ENCODE data around the gene USP40.
A peak's percentile ranks its signal among the peaks of the same experiment; 100 is the strongest.

The USP40 gene

DNA sequence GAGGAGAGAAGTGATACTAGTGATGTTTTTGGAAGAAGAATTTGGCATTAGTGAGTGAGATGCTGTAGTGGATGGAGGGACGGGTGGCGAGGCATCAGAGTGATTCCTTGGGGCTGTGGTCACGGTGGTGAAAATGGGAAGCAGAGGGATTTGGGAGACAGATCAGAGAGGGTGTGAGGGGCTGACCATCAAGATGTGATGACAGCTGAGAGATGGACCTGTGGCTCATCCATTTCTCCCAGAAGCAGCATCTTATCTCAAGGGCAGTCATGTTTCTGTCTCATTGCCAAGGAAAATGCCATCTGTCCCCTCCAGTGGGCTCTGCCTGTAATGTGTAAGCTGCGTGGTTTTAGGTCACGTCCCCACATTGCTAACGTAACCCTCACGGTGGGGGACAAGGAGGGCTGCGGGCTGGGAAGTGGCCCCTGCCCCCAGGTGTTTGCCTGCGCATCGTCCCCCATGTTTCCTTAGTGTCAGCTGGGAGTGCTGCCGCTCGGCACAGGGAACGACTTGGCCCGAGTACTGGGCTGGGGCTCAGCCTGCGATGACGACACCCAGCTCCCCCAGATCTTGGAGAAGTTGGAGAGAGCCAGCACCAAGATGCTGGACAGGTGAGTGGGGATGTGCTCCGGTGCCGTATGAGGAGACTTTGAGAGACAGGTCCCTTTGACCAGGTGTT is 121.3 kb downstream of the USP40 start:
- H3K9me3 Mint-ChIP-seq: no peaks in the 10 kb centered on the region
- TF ChIP-seq, protein P1, sequence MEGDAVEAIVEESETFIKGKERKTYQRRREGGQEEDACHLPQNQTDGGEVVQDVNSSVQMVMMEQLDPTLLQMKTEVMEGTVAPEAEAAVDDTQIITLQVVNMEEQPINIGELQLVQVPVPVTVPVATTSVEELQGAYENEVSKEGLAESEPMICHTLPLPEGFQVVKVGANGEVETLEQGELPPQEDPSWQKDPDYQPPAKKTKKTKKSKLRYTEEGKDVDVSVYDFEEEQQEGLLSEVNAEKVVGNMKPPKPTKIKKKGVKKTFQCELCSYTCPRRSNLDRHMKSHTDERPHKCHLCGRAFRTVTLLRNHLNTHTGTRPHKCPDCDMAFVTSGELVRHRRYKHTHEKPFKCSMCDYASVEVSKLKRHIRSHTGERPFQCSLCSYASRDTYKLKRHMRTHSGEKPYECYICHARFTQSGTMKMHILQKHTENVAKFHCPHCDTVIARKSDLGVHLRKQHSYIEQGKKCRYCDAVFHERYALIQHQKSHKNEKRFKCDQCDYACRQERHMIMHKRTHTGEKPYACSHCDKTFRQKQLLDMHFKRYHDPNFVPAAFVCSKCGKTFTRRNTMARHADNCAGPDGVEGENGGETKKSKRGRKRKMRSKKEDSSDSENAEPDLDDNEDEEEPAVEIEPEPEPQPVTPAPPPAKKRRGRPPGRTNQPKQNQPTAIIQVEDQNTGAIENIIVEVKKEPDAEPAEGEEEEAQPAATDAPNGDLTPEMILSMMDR (IDR thresholded peaks at IDR 0.05; ENCODE audit: unreplicated experiment in 3 of 3): no peak
- peaks cover 33% of the 10 kb centered on the region for H3K36me3 Mint-ChIP-seq (ENCODE audit: low read depth)
- no peak overlapping the region for H3K4me3 Mint-ChIP-seq
- H3K27me3 Mint-ChIP-seq (ENCODE audit: low read depth): no peaks in the 10 kb centered on the region
- no peak overlapping the region for H3K27ac Mint-ChIP-seq
- H3K4me1 Mint-ChIP-seq: peaks cover 30% of the 10 kb centered on the region

DNA sequence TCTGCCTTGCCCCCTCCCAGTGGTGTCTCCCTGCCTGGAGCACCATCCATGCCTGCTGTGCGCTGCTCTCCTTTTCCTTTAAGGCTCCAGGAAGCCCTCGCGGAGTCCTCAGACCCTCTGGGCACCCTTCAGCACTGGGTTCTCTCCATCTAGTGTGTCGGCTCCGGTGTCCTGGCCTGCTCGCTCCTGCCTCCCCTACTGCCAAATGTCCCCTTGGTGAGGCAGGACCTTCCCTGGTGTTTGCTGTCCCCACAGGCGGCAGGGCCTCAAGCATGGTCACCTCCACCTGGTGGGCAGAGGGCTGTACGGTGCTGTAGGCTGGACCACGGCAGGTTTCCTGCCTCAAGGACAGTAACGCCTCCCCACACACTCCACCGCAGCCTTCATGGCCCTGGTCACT is 122.1 kb downstream of the USP40 start:
- Mint-ChIP-seq H3K4me3 (no peak overlapping the region), H3K36me3 (ENCODE audit: low read depth) (peaks cover 34% of the 10 kb centered on the region)

DNA sequence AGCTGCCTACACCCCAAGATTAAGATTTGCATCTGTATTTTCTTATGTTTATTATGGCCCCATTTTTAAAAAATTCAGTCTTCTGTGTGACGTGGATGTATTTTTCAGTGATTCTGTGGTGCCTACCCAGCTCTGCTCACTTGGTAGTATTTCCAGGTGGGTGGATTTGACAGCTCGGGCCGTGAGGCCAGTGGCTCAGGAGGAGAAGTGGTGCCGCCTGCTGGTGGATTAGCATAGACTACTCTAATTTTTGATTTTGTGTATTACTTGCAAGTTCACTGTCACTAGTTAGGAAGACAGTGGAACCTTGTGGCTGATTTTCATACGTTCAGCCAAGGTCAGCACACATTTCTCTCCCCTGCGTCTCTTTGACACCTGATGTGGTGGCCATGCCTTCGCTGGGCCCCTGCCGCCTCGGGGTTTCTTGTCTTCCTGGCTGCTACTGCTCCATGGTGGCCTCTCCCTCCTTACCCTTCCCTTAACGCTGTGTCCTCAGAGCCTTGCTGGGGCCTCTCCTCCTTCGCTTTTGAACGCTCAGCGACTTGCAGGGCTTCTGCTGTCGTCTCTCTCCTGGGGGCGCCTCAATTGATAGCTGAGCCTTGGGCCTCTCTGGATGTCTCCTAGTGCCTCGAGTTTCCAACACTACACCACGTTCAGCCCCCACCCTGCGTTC is 122.9 kb downstream of the USP40 start:
- Mint-ChIP-seq H3K9me3 (no peaks in the 10 kb centered on the region), H3K4me3 (peak overlapping the region in 1 of 3 experiments; percentile 33), H3K36me3 (ENCODE audit: low read depth) (peaks cover 32% of the 10 kb centered on the region), H3K27ac (peak overlapping the region; percentile 19 to 76 (median 64)), H3K27me3 (ENCODE audit: low read depth) (no peaks in the 10 kb centered on the region), H3K4me1 (peaks cover 38% of the 10 kb centered on the region)
- TF ChIP-seq, protein P1 (IDR thresholded peaks at IDR 0.05; ENCODE audit: unreplicated experiment in 3 of 3): peak; percentile 73 to 76 (median 75)

More for the DNA sequence above, 122.1 kb downstream of the USP40 start:
- Mint-ChIP-seq H3K27ac (peak overlapping the region; percentile 19 to 76 (median 64)), H3K9me3 (no peaks in the 10 kb centered on the region), H3K4me1 (peaks cover 35% of the 10 kb centered on the region), H3K27me3 (ENCODE audit: low read depth) (no peaks in the 10 kb centered on the region)
- TF ChIP-seq, protein P1 (IDR thresholded peaks at IDR 0.05; ENCODE audit: unreplicated experiment in 3 of 3): no peak

DNA sequence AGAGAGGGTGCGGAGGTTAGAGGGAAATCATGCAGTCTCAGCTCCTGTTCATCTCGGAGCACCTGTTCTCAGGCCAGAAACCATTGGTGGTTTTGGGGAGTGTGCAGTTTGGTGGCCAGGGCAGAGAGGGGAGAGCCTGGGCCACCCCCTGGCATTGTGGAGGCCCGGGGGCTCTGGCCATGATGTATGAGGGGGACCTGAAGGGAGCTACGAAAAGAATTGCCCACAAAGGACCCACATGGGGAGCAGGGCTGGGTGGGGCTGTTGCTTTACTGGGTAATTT is 124.6 kb downstream of the USP40 start:
- no peaks in the 10 kb centered on the region for H3K27me3 Mint-ChIP-seq (ENCODE audit: low read depth)
- H3K4me3 Mint-ChIP-seq: no peak overlapping the region
- H3K36me3 Mint-ChIP-seq (ENCODE audit: low read depth): peaks cover 27% of the 10 kb centered on the region
- TF ChIP-seq, protein P1 (IDR thresholded peaks at IDR 0.05; ENCODE audit: unreplicated experiment in 3 of 3): no peak
- no peaks in the 10 kb centered on the region for H3K9me3 Mint-ChIP-seq
- H3K4me1 Mint-ChIP-seq: peaks cover 30% of the 10 kb centered on the region
- H3K27ac Mint-ChIP-seq: no peak overlapping the region

DNA sequence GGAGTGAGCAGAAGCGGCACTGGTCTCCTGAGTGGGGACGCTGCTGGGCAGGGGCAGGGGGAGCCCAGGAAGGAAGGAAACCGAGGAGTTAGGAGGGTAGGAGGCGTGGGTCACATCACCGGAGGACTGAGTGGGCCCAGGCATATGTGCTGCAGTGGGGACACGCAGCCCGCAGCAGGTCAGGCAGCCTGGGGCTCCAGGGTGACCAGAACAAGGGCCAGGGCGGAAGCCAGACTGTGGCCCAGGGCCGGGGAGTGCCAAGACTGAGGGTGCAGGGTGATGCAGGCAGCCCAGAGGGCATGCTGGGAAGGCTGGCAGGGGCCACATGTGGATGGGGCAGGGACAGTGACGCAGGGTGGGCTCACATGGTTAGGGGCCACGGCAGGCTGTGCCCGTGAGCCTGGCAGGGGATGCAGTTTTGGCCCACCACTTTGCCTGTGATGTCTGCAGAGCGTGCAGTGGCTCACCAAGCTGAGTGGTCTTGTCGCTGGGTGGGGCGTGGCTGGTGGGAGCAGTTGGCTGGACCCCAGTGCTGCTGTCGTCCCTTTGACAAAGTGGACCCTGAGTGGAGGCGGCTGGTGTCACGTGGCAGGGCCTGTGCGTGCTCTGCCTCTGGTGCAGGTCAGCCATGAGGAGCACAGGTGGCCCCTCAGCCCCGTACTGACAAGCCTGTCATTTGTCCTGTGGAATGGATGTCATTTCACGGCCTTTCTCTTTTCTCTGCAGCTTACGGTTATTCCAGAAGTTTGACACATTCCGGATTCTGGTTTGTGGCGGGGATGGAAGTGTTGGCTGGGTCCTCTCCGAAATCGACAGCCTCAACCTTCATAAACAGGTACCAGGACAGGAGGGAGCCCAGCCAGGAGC is 125.2 kb downstream of the USP40 start:
- no peaks in the 10 kb centered on the region for H3K27me3 Mint-ChIP-seq (ENCODE audit: low read depth)
- H3K9me3 Mint-ChIP-seq: no peaks in the 10 kb centered on the region
- H3K27ac Mint-ChIP-seq: no peak overlapping the region
- TF ChIP-seq, protein P1 (IDR thresholded peaks at IDR 0.05; ENCODE audit: unreplicated experiment in 3 of 3): no peak
- H3K4me1 Mint-ChIP-seq: peaks cover 29% of the 10 kb centered on the region
- H3K4me3 Mint-ChIP-seq: no peak overlapping the region
- H3K36me3 Mint-ChIP-seq (ENCODE audit: low read depth): peaks cover 29% of the 10 kb centered on the region
